Breast epithelium (tissue), 4 donors: ENCODE measurements around the gene DMAP1. TPM values are rescaled to one million over a fixed set of nuclear protein-coding genes. Genes with fewer than 3 reads are reported as not detected.

Source experiments
- DNase-seq, 2 donors: peaks; one replicate each; pipeline ENCODE4 v3.0.0-alpha.2; 2019; ENCODE audit warnings: low spot score in 2 of 2
- H3K27ac ChIP-seq, 2 donors: fragments of 200-600 bp; sonication (generic) in 1 of 2; one replicate each; pipeline ENCODE4 v1.5.1; 2016 to 2019; ENCODE audit warnings: mild to moderate bottlenecking in 1 of 2
- H3K27me3 ChIP-seq, 2 donors: fragments of 200-600 bp; sonication (generic) in 1 of 2; one replicate each; pipeline versions ENCODE4 v1.5.1 to v1.6.0; 2017 to 2019; ENCODE audit warnings: control low read depth in 1 of 2, mild to moderate bottlenecking in 1 of 2
- H3K36me3 ChIP-seq: fragments of 200-600 bp; one replicate; pipeline ENCODE4 v1.5.1; 2019
- H3K4me1 ChIP-seq, 2 donors: fragments of 200-600 bp; sonication (generic); one replicate each; pipeline ENCODE4 v1.5.1; 2016 to 2019; ENCODE audit warnings: control low read depth in 1 of 2
- H3K4me3 ChIP-seq, 3 donors: fragments of 200-600 bp; sonication (generic); 1 replicate in 2 of 3; 2 replicates in 1 of 3; pipeline ENCODE4 v1.5.1; 2016 to 2019; ENCODE audit warnings: mild to moderate bottlenecking in 3 of 3, moderate library complexity in 2 of 3
- H3K9me3 ChIP-seq, 2 donors: fragments of 200-600 bp; sonication (generic) in 1 of 2; one replicate each; pipeline ENCODE4 v1.5.1; 2016 to 2019; ENCODE audit warnings: control low read depth in 1 of 2
- CTCF ChIP-seq, 3 donors: fragments of 450-650 bp; IDR thresholded peaks; one replicate each; pipeline ENCODE4 v1.5.1; 2016 to 2017; ENCODE audit warnings: antibody characterized with exemption in 3 of 3, mild to moderate bottlenecking in 3 of 3, moderate library complexity in 3 of 3
- POLR2A ChIP-seq: fragments of 450-650 bp; IDR thresholded peaks from one replicate; pipeline ENCODE4 v1.6.1; 2016; ENCODE audit warnings: antibody characterized with exemption, mild to moderate bottlenecking, moderate library complexity
- POLR2AphosphoS5 ChIP-seq, 3 donors: sonication (generic); formaldehyde crosslinking; IDR thresholded peaks; one replicate each; pipeline ENCODE4 v1.6.1; 2017; ENCODE audit warnings: antibody characterized with exemption in 3 of 3
- intact Hi-C: fragments of 100-400 bp; cut with DNase I; formaldehyde crosslinking; loops from one replicate; pipeline ENCODE4 v1.15.1; 2023; ENCODE audit warnings: low total_unique reads
- total RNA-seq, 3 donors: library from RNA; depleted of rRNA; stranded (reverse); fragments of >200 nt; gene quantifications; one replicate each; pipeline ENCODE4 v1.1.0, GENCODE V29; 2016

Gene DMAP1
- total RNA-seq, 3 donors from 2014 or later: 40.3 to 66.2 (median 51.4) TPM

GRCh38 chr1:44249543-44249942 is 36.3 kb downstream of the DMAP1 start:
- Histone ChIP-seq H3K36me3 (no peaks in the 10 kb centered on the region), H3K4me1 (no peaks in the 10 kb centered on the region), H3K27me3 (no peaks in the 10 kb centered on the region), H3K4me3 (no peak overlapping the region), H3K9me3 (no peaks in the 10 kb centered on the region), H3K27ac (no peak overlapping the region)
- TF ChIP-seq POLR2A (no peak), POLR2AphosphoS5 (IDR thresholded peaks at IDR 0.05) (no peak), CTCF (IDR thresholded peaks at IDR 0.05) (no peak)
- intact Hi-C loops: no loop called here
- no peak for DNase-seq

GRCh38 chr1:44250068-44250781 is 37.0 kb downstream of the DMAP1 start:
- no peaks in the 10 kb centered on the region for H3K27me3 ChIP-seq
- intact Hi-C loops: no loop called here

DNA sequence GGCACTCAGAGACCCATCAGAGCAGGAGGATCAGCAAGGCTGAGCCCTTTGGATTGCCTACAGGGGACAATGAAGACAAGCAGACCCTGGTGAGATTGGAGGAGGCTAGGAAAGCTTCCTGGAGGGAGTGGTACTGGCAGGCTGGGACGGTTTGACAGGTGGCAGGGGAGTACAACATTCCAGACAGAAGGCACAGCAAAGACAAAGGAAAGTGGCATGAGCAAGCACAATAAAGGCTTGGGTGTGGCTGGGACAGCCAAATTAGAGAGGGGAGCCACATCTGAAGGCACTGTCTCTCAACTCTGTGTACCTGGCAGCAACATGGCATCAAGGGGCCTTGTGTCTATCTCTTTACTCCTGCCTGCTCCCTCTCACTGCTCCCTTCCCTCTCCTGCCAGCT is 38.2 kb downstream of the DMAP1 start:
- H3K27me3 ChIP-seq: no peaks in the 10 kb centered on the region
- no peak for DNase-seq
- no peaks in the 10 kb centered on the region for H3K4me1 ChIP-seq
- H3K27ac ChIP-seq: no peak overlapping the region
- intact Hi-C loops: no loop called here
- H3K36me3 ChIP-seq: no peaks in the 10 kb centered on the region
- H3K9me3 ChIP-seq: no peaks in the 10 kb centered on the region
- H3K4me3 ChIP-seq: no peak overlapping the region
- TF ChIP-seq POLR2A: no peak
- no peak for TF ChIP-seq CTCF (IDR thresholded peaks at IDR 0.05)
- TF ChIP-seq POLR2AphosphoS5 (IDR thresholded peaks at IDR 0.05): no peak

More at GRCh38 chr1:44250068-44250781, 37.0 kb downstream of the DMAP1 start:
- Histone ChIP-seq H3K27ac (no peak overlapping the region), H3K4me3 (no peak overlapping the region), H3K4me1 (no peaks in the 10 kb centered on the region), H3K9me3 (no peaks in the 10 kb centered on the region), H3K36me3 (no peaks in the 10 kb centered on the region)
- TF ChIP-seq POLR2A (no peak), CTCF (IDR thresholded peaks at IDR 0.05) (no peak), POLR2AphosphoS5 (IDR thresholded peaks at IDR 0.05) (no peak)
- no peak for DNase-seq

- Histone ChIP-seq H3K4me3 (no peak overlapping the region), H3K36me3 (no peaks in the 10 kb centered on the region), H3K27ac (no peak overlapping the region), H3K27me3 (no peaks in the 10 kb centered on the region), H3K9me3 (no peaks in the 10 kb centered on the region), H3K4me1 (no peaks in the 10 kb centered on the region)
- intact Hi-C loops: no loop called here
- TF ChIP-seq POLR2A (no peak), POLR2AphosphoS5 (IDR thresholded peaks at IDR 0.05) (no peak), CTCF (IDR thresholded peaks at IDR 0.05) (no peak)
- no peak for DNase-seq
Observed at GRCh38 chr1:44251989-44252671, 38.9 kb downstream of the DMAP1 start.

DNA sequence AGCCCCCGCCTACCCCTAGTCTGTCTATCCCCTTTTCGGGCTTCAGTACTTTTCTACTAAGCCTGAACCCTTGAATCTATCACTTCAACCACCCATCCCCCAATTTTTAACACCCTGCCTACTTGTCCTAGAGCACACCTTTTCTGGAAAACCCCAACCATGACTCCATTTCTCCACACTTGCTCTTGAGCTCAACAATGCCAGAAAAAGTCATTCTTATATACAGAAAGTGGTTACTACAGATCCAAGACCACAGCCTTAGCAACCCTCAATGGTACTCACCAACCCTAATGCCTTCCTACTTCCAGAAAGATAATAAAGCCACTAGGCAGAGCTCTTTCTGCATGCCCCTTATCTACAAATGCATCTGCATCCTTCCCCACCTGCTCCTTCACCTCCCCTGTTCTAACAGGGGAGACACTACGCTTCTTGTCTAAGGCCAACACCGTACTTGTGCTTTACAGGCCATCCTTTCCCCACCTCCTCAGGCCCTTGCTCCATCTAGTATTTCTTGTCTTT is 41.2 kb downstream of the DMAP1 start:
- H3K4me3 ChIP-seq: no peak overlapping the region
- H3K4me1 ChIP-seq: no peaks in the 10 kb centered on the region
- no peak overlapping the region for H3K27ac ChIP-seq
- no peaks in the 10 kb centered on the region for H3K36me3 ChIP-seq
- no peak for DNase-seq
- intact Hi-C loops: no loop called here
- H3K9me3 ChIP-seq: no peaks in the 10 kb centered on the region
- TF ChIP-seq POLR2AphosphoS5 (IDR thresholded peaks at IDR 0.05): no peak
- TF ChIP-seq CTCF (IDR thresholded peaks at IDR 0.05): no peak
- no peak for TF ChIP-seq POLR2A
- H3K27me3 ChIP-seq: no peaks in the 10 kb centered on the region
